NCI-H1092 (cell line): Measurements from ENCODE around the gene C1orf115.
"Not testable (repeated sequence)": the region's sequence is repeated elsewhere in the genome, so short reads cannot be mapped to it uniquely, and the experiment has no call there.

Experiments used
- DNase-seq: peaks from one replicate; lab custom pipeline; 2025; lab: John Stamatoyannopoulos, UW

The C1orf115 gene

DNA sequence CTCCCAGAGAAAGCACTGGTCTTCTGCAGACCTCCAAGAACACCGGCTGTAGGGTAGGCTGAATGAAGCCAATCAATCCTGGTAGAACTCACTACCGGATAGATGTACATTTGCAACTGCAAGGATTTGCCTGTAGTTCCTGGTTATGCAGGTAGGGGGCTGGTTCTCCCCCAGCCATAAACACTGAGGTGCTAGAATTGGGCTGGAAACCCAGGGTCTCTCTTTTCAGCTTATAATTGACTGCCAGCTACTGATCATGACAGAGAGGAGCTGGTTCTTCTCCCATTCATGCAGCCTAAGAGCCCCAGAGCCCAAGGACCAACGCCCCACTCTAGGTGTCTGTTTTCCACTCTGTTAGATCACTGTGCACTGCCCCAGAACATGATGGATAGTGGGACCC lies 36.5 kb downstream of the C1orf115 start:
- DNase-seq, result no peak

DNA sequence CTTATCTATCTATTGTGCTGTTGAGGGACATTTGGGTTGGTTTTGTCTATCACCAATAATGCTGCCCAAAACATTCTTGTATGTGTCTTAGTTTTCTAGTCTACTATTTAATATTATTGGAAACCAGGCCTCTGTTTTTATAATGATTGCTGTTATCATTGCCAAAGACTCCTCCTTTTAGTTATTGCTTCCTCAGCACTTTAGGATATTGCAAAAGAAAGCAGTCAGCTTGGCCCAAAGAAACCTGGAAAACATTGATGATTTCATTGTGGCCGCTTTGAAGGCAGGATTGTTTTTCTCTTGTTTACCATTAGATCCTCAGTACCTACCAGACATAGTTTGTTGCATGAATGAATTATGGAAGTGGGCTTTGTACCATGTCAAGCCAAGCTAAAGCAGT lies 37.4 kb downstream of the C1orf115 start:
- no peak for DNase-seq

DNA sequence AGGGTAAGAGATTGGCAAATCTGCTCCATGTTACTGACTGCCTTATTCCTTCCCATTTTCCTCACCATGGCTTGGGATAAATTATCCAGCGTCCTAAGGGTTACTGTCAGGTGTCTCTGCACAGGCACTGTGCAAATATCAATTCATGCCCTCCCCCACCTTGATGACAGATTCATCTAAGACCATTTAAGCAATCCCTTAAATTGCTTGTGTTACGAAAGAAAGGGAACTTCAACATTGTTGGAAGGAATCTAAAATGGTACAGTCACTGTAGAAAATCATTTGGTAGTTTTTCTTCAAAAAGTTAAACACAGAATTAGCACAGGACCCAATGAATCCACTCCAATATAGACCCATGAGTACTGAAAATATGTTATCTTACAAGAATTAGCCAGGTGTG lies 40.3 kb downstream of the C1orf115 start:
- DNase-seq, result no peak

DNA sequence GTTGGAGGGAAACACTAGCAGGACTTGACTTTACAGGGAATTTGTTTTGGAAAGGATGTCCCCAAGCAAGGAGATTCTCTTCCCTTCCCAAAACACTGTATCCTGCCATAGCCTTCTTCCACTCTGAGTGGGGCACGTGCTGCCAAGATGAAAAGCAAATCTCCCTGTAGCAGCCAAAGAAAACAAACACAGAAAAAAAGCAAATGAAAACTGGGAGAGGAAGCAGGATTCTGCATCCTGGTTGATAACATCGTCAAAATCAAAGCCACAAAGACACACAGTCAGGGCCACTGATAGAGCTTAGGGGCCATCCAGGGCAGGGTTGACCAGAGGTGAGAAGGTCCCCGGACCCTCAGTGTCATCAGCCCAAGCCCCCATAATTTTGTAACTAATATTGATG lies 42.0 kb downstream of the C1orf115 start:
- no peak for DNase-seq

DNA sequence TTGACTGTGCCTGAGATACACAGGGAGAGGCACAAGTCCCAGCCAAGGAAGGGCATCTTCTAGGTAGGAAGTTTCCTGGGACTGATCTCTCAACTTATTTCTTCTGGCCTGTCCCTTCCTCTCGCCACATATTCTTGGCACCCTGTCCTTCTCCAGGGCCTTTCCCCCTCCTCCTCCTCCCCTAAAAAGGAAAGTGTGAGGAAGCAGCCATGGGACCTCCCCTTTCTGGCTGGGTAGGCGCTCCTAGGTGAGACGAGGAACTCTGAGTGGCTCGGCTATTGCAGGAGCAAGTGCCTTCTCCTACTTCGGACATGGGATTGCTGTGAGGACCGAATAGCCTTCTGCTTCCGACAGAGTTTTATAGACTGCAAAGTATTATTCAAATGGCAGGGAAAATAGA lies 42.5 kb downstream of the C1orf115 start:
- DNase-seq, result no peak

DNA sequence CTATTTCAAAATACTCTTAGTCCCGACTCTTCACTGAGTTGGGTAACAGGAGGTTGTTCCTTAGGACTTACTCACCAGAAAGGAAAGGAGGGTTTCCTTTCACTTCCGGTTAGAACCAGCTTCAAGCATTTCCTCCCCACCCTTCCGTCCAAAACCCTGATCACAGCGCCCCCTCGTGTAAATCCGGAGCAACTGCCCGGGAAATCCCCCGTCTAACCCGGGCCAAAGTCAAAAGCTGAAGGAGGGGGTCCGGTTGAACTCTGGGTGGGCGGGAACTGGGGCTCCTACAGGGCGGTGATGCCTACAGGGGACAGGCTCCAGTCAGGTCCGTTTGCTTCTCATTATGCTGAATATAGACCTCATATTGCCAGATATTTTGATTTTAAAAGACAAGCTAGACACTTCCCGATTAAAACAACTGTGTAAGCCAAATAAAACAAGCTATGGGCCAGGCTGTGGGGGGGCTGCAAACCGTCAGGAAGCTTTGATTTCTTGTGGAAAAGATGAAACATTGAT lies 43.0 kb downstream of the C1orf115 start:
- peak; percentile 67 for DNase-seq

DNA sequence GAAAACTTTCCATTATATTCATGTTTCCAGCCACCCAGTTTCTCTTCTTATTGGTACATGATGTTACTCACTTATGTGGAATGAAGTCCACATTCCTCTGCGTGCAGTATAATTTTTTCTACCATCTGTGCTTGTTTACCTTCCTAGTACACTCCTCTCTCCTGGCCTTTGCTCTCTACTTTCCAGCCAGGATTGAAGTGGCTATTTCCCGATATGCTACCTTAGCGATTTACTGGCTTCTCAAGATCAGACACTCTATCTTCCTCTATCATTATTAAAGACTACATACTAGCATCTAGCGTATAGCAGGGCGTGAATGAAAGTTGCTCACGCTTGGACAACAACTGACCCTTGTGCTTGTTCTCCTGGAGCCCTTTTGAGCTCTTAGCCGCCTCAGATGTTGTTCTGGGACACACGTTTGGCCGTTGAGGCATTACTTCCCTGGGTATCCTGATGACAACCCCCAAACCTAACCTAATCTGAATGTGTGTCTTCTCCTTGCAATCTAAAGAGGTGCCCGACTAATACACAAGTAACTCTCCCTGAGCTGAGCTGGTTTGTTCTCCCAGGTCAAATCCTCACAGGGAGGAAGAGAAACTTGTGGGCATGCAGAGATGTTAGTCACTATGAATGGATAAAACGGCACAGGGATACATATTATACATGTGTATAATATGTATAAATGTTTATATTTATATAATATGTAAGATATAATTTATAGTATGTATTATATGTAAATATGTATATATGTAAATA lies 44.6 kb downstream of the C1orf115 start:
- no peak for DNase-seq

DNA sequence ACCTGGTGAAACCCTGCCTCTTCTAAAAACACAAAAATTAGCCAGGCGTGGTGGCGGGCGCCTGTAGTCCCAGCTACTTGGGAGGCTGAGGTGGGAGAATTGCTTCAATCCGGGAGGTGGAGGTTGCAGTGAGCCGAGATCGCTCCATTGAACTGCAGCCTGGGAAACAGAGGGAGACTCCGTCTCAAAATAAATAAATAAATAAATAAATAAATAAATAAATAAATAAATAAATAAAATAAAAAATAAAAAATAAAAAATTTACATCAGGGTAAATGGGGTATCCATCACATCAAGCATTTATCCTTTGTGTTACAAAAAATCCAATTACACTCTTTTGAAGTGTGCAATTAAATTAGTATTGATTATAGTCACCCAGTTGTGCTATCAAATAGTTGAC lies 46.1 kb downstream of the C1orf115 start:
- not testable (repeated sequence) for DNase-seq

DNA sequence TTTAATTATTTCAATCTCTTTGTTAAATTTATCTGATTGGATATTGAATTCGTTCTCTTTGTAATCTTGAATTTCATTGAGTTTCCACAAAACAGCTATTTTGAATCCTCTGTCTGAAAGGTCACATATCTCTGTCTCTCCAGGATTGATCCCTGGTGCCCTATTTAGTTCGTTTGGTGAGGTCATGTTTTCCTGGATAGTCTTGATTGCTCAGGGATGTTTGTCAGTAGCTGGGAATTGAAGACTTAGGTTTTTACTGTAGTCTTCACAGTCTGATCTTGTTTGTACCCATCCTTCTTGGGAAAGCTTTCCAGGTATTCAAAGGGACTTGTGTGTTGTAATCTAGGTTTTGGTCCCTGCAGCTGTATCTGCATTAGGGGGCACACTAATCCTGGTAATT lies 51.2 kb downstream of the C1orf115 start:
- DNase-seq, result no peak

DNA sequence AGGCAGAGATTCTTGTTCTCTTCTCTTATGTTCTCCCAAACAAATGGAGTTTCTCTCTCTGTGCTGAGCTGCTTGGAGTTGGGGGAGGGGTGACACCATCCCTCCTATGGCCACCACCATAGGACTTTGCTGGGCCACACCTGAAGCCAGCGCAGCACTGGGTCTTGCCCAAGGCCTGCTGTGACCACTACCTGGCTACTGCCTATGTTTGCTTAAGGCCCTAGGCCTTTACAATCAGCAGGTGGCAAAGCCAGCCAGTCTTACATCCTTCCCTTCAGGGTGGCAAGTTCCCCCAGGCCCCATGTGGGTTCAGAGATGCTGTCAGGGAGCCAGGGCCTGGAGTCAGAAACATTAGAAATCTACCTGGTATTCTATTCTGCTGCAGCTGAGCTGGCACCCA lies 51.7 kb downstream of the C1orf115 start:
- no peak for DNase-seq

DNA sequence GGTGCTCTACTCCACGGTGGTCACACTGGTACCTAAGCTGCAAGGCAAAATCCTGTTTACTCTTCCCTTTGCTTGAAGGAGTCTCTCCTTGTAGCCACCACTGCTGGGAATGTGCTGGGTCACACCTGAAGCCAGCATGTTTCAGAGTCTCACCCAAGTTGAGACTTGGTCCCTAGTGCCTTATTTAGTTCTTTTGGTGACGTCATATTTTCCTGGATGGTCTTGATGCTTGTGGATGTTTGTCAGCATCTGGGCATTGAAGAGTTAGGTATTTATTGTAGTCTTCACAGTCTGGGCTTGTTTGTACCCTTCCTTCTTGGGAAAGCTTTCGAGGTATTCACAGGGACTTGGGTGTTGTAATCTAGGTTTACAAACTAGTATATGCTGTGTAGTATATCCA lies 52.4 kb downstream of the C1orf115 start:
- DNase-seq, result no peak

DNA sequence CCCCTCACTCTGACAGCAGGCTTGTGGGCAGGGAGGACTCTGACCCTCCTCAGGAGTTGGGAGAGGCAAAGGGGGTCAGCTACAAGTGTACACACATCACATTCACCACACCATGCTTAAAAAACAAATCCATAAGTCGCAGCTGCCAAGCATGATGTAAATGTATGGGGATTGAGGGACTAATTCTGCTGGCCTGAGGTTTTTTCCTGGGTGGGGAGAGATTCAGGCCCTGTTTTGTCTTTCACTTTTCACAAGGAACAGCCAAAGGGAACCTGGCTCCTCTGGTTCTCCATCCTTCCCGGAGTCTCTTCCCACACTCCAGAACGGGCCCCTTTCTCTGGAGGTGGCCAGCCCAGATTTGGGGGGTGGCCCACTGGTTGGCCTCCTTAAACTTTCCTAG lies 56.7 kb downstream of the C1orf115 start:
- DNase-seq, result no peak

DNA sequence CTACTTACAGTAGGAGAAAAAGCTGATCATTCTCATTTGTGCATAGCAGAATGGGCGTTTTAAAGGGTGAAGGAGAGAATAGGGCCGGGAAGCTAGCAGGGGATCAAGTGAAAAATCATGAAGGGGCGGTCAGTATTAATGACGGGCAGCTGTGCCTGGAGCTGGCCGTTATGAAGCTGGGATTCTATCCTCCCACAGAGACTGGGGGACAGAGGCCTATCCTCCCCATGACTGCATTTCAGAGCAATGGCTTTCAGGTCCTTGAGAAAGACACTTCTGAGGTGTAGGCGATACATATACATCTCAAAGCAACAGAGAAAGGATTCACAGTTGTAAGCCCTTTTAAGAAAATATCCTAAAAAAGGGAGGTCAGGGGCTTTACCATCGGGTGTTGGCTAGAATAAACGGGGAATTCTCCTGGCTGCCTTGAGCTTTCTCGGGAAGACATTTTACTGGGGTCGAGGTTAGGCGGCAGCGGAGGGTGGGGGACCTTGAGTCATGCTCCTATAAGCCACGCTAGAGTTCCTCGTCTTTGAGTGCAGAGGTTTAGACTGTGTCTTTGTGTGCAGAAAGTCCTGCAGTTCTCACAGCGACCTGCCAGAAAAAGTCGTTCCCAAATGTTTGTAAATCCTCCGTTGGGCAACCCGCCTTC lies 57.4 kb downstream of the C1orf115 start:
- no peak for DNase-seq

DNA sequence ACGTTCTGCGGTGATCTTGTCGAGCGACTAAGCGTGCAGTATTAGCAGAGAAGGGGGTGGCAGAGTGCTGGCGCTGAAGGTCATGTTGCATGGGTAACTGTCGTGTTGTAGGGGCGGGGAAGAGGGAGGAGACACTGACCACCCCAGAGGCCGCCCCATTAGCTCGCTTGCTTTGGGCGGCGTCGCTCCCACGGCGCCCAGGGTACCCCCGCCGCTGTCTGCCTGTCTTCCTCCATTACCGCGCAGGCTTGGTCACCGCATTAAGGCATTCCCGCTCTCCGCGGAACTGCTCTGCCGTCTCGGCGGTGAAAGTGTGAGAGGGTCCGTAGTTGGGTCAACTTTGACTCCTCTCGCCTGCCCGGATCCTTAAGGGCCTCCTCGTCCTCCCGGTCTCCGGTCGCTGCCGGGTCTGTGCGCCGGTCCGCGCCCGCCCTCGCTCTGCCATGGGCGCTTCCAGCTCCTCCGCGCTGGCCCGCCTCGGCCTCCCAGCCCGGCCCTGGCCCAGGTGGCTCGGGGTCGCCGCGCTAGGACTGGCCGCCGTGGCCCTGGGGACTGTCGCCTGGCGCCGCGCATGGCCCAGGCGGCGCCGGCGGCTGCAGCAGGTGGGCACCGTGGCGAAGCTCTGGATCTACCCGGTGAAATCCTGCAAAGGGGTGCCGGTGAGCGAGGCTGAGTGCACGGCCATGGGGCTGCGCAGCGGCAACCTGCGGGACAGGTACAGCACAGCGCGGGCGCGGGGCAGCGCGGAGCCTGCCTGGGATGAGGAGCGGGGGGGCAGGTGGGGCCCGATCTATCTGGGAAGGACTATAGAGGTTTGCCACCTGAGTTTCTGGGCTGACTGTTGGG lies 58.1 kb downstream of the C1orf115 start, which contains the start of gene MTARC2:
TSS of gene MTARC2 (plus strand) at position 234 of the 846 bp plus-strand sequence. CDS start at position 444, 210 bp downstream.
- peak; percentile 69 for DNase-seq
